Measurements from ENCODE around the gene PLIN3.
"Not testable (repeated sequence)": the region's sequence is repeated elsewhere in the genome, so short reads cannot be mapped to it uniquely, and the experiment has no call there.

Gene PLIN3, protein sequence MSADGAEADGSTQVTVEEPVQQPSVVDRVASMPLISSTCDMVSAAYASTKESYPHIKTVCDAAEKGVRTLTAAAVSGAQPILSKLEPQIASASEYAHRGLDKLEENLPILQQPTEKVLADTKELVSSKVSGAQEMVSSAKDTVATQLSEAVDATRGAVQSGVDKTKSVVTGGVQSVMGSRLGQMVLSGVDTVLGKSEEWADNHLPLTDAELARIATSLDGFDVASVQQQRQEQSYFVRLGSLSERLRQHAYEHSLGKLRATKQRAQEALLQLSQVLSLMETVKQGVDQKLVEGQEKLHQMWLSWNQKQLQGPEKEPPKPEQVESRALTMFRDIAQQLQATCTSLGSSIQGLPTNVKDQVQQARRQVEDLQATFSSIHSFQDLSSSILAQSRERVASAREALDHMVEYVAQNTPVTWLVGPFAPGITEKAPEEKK

GRCh38 chr19:4867534-4868285 lies at the start of gene PLIN3:
Gene PLIN3, minus strand, starts transcription at chr19:4867667. Its CDS starts 6,273 bp downstream, at chr19:4861394.
- DNase-seq (ENCODE audit: low read depth): peak; percentile 89

- DNase-seq (ENCODE audit: low read depth): no peak
These were observed 49.0 kb upstream of the PLIN3 start for GRCh38 chr19:4916292-4917082.

DNA sequence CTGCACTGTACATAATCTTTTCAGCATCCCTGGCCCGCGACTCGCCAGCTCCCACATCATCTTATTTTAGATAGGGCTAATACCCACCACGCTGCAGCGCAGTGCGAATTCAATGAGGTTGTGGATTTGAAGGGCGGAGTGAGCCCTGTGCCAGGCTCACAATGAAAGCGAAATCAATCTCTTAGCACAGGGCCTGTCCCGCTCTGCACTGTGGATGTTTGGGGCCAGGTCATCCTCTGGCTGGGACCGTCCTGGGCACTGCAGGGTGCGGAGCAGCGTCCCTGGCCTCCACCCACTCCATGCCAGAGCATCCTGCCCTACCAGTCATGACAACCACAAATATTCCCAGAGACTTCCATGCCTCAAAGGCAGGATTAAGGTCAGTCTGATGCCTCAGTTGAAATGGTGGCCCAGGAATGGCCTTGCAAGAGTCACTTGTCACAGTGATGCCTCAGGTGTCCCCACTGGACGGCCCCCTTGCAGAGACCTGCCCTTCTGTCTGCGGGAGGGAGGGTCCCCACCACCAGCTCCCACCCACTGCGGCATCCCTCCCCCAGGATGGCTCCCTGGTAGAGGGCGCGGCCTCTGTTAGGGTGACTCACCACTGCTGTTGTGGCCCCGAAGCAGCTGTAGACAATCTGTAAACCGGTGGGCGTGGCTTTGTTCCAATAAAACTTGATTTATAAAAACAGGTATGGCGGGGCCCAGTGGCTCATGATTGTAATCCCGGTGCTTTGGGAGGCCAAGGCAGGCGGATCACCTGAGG lies 47.5 kb upstream of the PLIN3 start:
- peak; percentile 77 for DNase-seq (ENCODE audit: low read depth)

- DNase-seq (ENCODE audit: low read depth): peak; percentile 20
These were observed 46.7 kb upstream of the PLIN3 start for GRCh38 chr19:4913996-4914735.

DNA sequence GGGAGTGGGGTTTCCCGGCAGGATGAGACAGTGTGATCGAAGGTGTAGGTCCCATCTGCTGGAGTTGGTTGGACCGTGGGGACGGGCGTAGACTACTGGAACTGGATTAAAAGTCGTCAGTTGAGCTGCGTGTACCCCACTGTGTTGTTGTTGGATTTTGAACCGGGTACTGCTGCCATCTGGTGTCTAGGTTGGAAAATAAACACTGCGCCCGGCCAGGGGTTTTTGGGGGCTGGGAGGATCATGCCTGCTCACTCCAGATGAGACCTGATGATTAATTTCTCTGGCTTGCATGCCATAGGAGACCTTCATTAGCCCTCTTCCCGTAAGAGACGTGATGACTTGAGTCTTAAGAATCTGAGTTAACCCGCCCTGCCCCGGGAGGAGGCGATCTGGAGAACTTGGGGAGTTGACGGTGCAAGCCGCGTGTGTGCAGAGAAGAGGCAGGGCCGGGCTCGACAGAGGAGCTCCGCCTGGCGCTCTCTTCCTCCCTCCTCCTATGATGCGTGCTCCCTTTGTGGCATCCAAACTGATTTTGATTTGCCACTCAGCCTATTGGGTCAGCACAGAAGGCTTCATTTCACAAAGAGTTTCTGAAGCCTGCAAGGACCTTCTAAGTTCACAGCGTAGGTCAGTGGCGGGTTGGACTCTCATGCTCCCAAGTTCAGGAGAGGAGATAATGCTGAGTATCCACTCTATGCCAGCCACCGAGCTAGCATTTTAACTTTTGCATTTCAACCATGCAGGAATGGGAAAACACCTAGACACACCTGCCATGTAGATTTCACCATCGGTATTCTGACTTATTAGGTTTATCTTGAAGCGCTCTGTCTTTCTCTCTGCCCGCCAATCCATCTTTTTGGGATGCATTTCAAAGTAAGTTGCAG lies 44.6 kb upstream of the PLIN3 start:
- DNase-seq (ENCODE audit: low read depth): peak; percentile 100

DNA sequence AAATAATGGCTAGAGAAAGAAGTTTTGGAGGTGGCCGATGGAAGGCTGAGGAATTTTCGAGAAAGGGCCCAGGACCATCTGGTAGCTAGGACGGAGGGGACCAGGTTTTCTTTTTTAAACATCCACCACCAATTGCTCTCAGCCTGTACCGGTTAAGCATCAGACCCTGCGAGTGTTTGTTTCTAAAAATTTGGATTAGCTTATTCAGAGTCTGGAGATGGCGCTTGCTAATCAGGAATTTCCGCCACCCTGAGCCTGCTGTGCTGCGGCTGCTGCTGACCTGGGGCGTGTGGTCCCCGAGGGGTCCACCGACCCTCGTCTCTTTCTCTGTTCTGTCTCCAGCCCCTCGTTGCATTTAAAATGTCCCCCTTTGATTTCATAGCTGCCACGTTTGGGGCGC lies 43.8 kb upstream of the PLIN3 start:
- DNase-seq (ENCODE audit: low read depth): no peak

GRCh38 chr19:4910594-4911281 lies 43.3 kb upstream of the PLIN3 start:
- DNase-seq (ENCODE audit: low read depth): peak; percentile 44

DNA sequence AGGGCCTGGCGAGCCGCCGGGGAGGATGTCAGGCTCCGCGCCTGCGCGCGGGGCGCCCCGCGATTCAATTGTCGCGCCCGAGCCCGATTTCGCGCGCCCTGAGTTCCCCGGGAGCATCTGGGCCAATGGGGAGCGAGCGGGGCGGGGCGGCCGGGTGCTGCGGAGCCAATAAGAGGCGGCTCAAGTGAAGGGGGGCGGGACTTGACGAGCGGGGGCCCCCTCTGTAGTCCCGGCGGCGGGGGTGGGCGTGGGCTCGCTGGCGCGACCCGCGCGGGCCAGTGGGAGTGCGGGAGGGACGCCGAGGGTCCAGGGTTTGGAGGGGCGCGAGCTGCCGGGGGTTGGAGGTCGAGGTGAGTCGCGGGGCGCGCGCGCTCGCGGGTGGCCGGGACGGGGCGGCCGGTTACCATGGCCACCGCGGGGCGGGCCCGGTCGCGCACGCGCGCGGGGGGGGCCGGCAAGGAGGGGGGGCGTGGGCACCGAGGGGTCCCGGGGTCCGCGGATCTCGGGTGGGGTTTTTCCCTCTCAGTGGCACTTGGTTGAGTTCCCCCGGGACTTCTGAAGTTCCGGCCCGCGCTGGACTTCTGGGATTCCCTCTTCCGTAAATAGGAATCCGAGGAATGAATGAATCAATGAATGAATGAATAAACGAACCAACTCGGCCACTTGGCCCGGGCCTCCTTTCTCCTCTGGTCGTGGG lies 42.6 kb upstream of the PLIN3 start:
- DNase-seq (ENCODE audit: low read depth): peak; percentile 77

DNA sequence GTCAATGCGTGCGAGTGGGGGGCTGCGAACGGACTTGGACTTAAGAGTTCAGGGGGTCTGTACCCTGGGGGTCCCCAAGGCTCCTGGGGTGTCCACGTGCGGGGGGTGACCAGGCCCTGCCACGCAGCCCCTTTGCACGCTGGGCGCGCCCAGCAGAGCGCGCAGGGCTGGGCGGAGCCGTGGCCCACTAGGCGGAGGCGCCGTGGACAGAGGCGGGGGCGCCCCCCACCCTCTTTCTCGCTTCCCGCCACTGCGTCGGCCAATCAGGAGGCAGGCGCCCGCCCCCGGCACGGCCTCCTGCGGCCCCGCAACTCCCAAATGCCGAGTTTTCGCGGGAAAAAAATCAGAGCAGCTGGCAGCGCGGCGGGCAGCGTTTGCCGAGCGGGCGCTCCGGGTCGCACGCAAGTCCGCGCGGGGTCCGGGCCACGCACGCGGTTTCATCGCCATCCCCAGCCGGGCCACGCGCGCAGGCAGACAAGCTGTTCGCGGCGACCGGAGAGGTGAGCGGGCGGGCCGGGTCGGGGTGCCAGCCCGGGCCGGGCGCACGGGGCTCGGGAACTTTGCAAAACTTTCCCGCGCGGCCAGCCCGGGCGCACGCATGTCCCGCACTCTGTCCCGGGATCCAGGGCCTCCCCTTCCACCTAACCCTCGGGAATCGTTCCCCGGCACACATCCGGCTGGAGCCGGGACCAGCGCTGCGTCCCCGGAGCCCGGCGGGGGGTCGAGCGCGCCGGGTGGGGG lies 41.9 kb upstream of the PLIN3 start, which contains the start of gene UHRF1:
Gene UHRF1, plus strand, starts transcription at position 346 of the 741 bp plus-strand sequence. CDS start 1,385 bp downstream, outside the sequence.
- DNase-seq (ENCODE audit: low read depth): no peak

DNA sequence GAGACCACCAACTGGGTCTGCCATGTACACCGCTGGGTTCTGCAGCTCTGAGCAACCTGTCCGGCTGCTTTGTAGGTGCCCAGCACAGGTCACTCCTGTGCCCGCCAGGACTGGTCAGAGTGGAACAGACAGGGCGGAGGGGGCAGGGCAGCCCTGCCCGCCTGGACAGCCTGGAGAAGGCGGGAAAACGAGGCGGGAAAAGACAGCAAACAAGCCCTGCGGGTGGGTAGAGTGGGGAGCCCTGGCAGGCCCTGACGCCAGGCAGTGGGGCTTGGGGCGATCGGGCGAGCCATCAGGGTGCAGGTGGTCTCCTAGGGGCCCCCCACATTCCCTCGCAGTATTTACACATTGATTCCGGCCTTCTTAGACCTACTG lies 41.3 kb upstream of the PLIN3 start:
- no peak for DNase-seq (ENCODE audit: low read depth)

GRCh38 chr19:4908360-4908759 lies 40.9 kb upstream of the PLIN3 start:
- DNase-seq (ENCODE audit: low read depth): no peak

DNA sequence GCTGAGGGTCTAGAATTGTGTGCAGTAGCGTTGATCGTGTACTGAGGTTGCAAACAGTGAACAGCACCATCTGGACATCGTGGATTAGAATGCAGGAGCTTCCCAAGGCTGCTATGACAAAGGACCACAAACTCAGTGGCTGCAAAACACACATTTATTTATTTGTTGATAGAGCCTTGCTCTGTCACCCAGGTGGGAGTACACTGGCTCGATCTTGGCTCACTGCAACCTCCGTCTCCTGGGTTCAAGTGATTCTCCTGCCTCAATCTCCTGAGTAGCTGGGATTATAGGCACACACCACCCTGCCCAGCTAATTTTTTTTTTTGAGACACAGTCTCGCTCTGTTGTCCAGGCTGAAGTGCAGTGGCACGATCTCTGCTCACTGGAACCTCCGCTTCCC lies 39.5 kb upstream of the PLIN3 start:
- no peak for DNase-seq (ENCODE audit: low read depth)

DNA sequence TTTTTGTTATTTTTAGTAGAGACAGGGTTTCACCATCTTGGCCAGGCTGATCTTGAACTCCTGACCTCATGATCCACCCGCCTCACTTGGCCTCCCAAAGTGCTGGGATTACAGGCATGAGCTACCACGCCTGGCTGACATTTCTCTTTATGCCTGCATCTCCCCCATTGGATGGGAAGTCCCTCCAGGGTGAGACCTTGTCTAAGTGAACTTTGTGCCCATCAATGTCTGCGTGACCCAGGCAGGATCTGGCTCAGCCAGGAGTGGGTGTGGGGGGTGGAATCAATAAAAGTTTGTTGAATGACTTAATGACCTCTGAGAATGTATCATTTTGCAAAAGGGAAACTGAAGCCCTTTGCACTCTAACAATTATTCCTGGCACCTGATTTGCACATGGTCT lies 37.0 kb upstream of the PLIN3 start:
- no peak for DNase-seq (ENCODE audit: low read depth)

DNA sequence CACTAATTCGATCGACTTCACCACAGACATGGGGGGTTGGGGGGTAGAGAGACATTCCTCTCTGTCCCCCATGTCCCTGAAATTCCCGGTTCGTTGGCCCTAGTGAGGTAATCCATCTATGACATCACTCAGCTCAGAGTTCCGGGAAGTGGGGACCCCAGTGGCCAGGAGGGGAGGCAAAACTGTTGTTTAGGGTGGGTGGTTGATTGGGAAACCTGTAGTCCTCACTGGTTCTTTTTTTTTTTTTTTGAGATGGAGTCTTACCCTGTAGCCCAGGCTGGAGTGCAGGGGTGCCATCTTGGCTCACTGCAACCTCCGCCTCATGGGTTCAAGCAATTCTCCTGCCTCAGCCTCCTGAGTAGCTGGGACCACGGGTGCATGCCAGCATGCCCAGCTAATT lies 35.3 kb upstream of the PLIN3 start, which contains the start of gene ARRDC5:
Gene ARRDC5, minus strand, starts transcription at position 101 of the 400 bp plus-strand sequence. Its CDS starts 71 bp downstream, at position 30.
- no peak for DNase-seq (ENCODE audit: low read depth)

- not testable (repeated sequence) for DNase-seq (ENCODE audit: low read depth)
These were observed 33.4 kb upstream of the PLIN3 start for GRCh38 chr19:4900879-4901278.

DNA sequence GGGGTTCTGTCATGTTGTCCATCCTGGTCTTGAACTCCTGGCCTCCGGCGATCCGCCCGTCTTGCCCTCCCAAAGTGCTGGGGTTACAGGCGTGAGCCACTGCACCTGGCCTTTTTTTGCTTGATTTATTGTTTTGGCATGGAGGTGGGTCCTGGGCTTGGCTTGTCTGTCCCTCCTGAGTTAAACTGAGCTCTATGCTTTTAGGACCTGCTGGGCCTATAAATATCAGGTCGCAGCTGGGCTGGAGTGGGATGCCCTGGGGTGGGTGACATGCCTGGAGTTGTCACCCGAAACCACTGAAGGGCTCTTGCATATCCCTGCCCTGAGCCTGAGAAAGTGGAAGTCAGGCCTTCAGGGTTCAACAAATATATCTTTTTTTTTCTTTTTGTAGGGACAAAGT lies 29.7 kb upstream of the PLIN3 start:
- DNase-seq (ENCODE audit: low read depth): no peak

DNA sequence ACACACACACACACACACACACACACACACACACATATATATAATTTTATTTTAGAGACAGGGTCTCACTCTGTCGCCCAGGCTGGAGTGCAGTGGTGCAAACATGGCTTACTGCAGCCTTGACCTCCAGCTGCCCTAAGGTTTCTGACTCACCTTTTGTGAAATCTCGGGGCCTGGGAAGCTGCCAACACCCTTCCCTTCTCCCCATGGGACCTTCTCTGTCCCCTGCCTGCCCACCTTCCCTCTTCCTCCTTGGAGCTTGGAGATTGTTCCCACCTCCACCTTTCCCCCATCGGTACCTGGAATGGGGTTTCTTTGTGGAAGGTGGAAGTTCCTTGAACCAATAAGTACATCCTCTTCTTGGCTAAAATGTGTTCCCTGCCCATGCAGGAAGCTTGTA lies 28.9 kb upstream of the PLIN3 start:
- DNase-seq (ENCODE audit: low read depth): peak; percentile 47

DNA sequence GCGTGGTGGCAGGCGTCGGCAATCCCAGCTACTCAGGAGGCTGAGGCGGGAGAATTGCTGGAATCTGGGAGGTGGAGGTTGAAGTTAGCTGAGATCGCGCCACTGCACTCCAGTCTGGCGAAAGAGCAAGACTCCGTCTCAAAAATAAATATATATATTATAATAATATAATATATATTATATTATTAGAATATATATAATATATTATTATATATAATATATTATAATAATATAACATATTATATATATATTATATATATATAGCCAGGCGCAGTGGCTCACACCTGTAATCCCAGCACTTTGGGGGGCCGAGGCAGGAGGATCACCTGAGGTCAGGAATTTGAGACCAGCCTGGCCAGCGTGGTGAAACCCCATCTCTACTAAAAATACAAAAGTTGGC lies 25.5 kb upstream of the PLIN3 start:
- not testable (repeated sequence) for DNase-seq (ENCODE audit: low read depth)
